Fibroblast of villous mesenchyme (primary cell): ENCODE measurements around the gene AK9. TPM values are rescaled to one million over a fixed set of nuclear protein-coding genes. Genes with fewer than 3 reads are reported as not detected.
"Not testable (repeated sequence)": the region's sequence is repeated elsewhere in the genome, so short reads cannot be mapped to it uniquely, and the experiment has no call there.

Experiments used
- DNase-seq: peaks from one replicate; pipeline ENCODE4 v3.0.0-alpha.2; 2010; ENCODE audit warnings: low read depth
- H3K4me3 ChIP-seq: 2 replicates; pipeline ENCODE4 v1.5.1; 2011; ENCODE audit warnings: low read depth, mild to moderate bottlenecking, low read length
- total RNA-seq: library from RNA; depleted of rRNA; stranded (reverse); fragments of >200 nt; gene quantifications from 2 replicates; pipeline ENCODE4 v1.2.3, GENCODE V29; 2012
- TF ChIP-seq, protein P1 (sequence below): IDR thresholded peaks from 2 replicates; pipeline ENCODE4 v1.5.1; 2012; ENCODE audit warnings: low read depth, mild to moderate bottlenecking, low read length; ENCODE audit not compliant: insufficient read depth

The AK9 gene
- total RNA-seq, 1 donor: 3.5 TPM

DNA sequence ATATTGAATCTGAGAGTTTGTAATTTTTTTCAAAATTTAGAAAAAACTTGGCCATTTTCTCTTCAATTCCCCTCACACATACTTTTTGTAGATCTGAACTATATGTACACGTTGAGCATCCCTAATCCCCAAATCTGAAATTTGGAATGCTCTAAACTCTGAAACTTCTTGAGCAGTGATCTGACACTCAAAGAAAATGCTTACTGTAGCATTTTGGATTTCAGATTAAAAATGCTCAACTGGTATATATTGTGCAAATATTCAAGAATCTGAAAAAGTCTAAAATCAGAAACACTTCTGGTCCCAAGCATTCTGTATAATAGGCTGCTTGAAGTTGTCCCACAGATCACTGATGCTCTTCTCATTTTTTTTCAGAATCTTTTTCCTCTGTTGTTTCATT, 129.2 kb downstream of the AK9 start:
- TF ChIP-seq, protein P1, sequence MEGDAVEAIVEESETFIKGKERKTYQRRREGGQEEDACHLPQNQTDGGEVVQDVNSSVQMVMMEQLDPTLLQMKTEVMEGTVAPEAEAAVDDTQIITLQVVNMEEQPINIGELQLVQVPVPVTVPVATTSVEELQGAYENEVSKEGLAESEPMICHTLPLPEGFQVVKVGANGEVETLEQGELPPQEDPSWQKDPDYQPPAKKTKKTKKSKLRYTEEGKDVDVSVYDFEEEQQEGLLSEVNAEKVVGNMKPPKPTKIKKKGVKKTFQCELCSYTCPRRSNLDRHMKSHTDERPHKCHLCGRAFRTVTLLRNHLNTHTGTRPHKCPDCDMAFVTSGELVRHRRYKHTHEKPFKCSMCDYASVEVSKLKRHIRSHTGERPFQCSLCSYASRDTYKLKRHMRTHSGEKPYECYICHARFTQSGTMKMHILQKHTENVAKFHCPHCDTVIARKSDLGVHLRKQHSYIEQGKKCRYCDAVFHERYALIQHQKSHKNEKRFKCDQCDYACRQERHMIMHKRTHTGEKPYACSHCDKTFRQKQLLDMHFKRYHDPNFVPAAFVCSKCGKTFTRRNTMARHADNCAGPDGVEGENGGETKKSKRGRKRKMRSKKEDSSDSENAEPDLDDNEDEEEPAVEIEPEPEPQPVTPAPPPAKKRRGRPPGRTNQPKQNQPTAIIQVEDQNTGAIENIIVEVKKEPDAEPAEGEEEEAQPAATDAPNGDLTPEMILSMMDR: no peak
- no peak for DNase-seq
- H3K4me3 ChIP-seq: no peak overlapping the region

GRCh38 chr6:109531446-109531845, 159.6 kb downstream of the AK9 start:
- TF ChIP-seq, protein P1: no peak
- H3K4me3 ChIP-seq: no peak overlapping the region
- no peak for DNase-seq

DNA sequence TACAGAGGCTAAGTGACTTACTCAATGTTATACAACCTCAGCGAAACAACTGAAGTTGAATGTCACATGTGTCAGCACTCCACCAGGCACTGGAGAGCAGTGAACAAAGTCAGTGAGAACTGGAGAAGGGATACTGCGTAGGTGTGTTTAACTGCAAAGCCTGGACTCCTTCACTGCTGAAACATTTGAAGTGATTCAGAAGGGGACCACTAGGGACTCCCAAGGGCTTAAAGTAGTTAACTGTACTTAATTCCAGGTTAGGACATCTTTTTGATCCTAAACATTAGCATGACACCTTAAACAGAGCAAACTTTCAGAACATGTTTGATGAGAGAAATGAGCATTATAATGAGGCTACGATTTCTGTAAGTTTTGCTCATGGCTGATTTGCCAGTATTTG, 163.0 kb downstream of the AK9 start:
- DNase-seq: no peak
- TF ChIP-seq, protein P1: peak; percentile 37
- H3K4me3 ChIP-seq: no peak overlapping the region

- peak; percentile 68 for DNase-seq
- TF ChIP-seq, protein P1: peak; percentile 67
- no peak overlapping the region for H3K4me3 ChIP-seq
Observed at GRCh38 chr6:109526905-109527628, 163.9 kb downstream of the AK9 start.

DNA sequence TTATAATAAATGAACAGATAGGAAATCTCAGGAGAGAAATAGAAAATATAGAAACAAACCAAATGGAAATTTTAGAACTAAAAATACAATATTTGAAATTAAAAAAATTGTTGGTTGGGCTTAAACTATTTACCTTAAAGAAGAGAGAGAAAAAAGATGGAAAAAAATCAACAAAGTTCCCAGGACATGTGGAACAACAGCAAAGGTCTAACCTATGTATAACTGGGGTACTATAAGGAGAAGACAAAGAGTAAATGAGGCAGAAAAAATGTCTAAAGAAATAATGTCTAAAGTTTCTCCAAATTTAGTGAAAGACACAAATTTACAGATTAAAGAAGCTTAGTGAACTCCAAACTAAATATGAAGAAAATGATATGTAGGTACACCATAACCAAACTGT, 166.9 kb downstream of the AK9 start:
- no peak for DNase-seq
- TF ChIP-seq, protein P1: no peak
- no peak overlapping the region for H3K4me3 ChIP-seq

- H3K4me3 ChIP-seq: no peak overlapping the region
- TF ChIP-seq, protein P1: no peak
- DNase-seq: peak; percentile 10
Observed at GRCh38 chr6:109523478-109523877, 167.5 kb downstream of the AK9 start.

- TF ChIP-seq, protein P1: no peak
- H3K4me3 ChIP-seq: no peak overlapping the region
- DNase-seq: no peak
Observed at GRCh38 chr6:109521080-109521479, 169.9 kb downstream of the AK9 start.

GRCh38 chr6:109519647-109520046, 171.4 kb downstream of the AK9 start:
- not testable (repeated sequence) for H3K4me3 ChIP-seq, DNase-seq
